ENCODE measurements around the gene PCGF3.
A peak's percentile ranks its signal among the peaks of the same experiment; 100 is the strongest.
"Not testable (repeated sequence)": the region's sequence is repeated elsewhere in the genome, so short reads cannot be mapped to it uniquely, and the experiment has no call there.

Gene PCGF3

DNA sequence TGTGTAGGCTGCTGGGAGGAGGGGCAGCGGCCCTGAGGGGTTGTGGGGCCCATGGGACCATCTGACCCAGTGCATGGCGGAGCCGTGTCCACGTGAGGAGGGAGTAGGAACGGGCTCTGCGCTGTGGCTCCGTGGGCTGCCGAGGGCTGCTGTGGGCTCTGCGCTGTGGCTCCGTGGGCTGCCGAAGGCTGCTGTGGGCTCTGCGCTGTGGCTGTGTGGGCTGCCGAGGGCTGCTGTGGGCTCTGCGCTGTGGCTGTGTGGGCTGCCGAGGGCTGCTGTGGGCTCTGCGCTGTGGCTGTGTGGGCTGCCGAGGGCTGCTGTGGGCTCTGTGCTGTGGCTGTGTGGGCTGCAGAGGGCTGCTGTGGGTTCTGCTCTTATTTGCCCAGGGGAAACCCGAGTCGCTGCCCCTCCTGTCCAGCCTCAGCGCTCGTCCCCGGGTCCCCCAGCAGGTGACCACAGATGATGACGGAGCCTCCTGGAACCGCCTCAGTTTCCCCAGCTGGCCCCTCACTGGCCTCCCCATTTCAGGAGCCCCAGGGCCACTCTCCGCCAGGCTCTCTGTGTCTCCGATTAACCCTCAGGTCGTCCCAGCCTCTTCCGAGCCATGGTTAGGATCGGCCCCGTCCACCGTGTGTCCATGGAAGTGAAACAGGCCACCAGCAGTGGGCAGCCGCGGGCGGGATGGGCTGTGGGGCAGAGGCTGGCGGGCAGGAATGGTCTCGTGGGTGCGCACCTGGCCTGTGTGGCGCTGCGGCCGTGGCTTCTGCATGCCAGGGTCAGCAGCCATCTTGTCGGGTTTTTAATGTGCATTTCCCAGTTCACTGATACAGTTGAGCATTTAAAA, 20.0 kb downstream of the PCGF3 start:
- no peak for DNase-seq (ENCODE audit: low read depth)

DNA sequence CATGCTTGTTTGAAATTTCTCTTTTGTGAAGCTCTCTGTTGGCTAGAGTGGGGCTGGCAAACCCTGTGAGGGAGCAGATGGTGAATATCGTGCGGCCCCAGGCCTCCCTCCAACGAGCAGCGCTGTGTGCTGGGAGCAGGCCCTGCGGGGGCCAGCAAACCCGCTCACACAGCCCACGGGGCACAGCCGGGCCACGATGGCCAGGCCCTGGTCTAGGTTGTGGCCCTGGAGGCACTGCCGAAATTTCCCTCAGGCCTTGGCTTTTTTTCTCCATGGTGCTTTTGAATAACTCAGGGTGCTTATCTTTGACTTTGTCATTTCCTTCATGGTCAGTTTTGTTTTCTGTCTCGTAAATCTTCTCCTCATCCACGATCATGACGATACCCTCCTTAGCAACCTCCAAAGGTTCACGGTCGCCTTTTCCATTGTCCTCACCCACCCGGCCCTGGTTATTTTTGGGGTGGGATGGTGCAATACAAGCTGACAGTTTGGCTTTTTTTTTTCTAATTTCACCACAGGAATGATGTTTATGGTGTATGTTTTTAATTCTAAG, 20.7 kb downstream of the PCGF3 start:
- DNase-seq (ENCODE audit: low read depth), result peak; percentile 83

DNA sequence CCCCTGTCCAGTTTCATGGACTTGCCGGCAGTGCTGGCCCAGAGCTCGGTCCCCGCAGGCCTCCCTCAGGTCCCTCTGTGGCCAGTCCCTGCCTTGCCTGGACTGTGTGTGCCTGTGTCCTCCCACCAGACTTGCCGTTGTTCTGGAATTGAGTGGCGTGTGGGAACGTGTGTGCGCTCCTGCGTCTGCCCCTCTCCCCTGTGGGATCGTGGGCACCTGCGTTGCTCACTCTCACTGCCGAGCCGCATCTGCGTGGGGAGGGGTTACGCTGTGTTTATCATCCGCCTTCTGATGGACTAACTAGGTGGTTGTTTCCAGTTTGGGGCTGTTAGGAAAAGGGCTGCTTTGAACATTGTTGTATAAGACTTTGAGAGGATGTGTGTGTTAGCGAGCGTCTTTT, 21.2 kb downstream of the PCGF3 start:
- DNase-seq (ENCODE audit: low read depth), result no peak

DNA sequence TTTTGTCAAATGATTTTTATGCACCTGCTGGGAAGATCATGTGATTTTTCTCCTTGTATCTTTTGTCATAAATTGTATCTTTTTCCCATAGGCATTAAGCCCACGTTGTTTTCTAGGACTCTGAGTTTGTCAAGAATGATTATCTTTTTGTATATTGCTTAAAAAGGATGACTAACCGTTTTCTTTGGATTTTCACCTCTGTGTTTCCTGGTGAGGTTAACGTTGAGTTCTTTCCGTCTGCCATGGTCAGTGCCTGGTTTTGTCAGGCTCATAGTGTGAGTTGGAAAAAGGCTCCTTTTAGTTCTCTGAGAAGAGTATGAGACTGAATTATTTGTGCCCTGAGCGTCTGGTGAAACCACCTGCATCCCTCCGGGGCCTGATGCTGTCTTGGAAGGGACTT, 21.9 kb downstream of the PCGF3 start:
- DNase-seq (ENCODE audit: low read depth), result no peak

DNA sequence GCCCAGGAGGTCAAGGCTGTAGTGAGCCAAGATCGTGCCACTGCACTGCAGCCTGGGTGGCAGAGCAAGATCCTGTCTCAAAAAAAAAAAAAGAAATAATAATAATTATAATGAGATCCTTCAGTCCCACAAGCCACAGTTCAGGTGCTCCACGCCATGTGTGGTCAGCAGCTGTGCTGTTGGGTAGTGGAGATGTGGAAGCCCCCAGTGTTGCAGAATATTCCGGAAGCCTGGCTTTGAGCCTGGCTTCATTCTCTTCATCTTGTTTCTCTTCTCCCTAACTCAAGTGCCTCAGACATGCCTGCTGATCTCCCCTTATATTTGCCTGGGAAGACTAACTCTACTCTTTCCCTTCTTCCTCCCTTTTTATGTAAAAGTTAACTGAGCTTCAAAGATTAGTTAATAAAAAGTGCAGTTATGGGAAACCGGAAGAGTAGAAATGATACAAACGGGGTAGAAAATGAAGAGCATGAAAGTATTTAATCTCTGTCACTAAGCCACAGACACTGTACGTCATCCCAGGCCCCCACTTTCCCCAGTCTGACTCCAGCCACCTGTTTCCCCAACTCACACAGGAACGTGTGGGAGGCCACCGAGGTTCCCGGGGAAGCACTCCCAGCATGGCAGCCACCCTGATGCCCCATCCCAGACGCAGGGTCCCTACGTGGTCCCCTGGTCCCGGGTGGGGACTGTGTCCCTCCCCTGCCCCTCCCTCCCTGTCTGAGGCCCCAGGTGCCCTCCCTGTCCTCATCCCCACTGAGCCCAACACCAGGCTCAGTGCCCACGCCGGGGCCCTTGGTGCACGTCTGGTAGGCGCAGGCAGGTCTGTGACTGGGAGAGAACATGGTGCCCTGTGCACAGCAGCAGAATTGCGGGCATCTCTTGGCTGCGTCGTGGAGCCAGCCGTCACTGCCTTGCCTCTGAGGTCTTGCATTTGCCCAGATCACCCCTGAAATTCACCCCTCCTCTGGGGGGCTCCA, 24.0 kb downstream of the PCGF3 start:
- no peak for DNase-seq (ENCODE audit: low read depth)

DNA sequence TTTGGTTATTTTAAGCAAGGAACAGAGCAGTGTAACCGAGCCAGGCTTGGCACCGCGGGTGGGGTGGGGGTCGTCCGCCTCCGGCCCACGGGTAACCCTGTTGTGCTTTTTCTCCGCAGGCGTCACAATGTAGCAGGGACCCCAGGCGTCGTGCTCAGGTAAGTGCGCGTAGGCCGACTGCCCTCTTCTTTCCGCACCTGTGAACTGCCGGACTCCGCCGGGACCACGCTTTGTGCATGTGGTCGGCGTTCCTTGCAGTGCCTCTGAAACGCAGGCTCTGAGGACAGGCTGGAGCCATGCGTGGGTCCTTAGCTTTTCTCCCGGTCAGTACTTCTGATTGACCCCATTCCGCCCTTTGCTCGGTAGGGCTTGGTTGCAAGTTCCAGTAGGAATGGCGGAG, 24.9 kb downstream of the PCGF3 start:
- DNase-seq (ENCODE audit: low read depth), result no peak

DNA sequence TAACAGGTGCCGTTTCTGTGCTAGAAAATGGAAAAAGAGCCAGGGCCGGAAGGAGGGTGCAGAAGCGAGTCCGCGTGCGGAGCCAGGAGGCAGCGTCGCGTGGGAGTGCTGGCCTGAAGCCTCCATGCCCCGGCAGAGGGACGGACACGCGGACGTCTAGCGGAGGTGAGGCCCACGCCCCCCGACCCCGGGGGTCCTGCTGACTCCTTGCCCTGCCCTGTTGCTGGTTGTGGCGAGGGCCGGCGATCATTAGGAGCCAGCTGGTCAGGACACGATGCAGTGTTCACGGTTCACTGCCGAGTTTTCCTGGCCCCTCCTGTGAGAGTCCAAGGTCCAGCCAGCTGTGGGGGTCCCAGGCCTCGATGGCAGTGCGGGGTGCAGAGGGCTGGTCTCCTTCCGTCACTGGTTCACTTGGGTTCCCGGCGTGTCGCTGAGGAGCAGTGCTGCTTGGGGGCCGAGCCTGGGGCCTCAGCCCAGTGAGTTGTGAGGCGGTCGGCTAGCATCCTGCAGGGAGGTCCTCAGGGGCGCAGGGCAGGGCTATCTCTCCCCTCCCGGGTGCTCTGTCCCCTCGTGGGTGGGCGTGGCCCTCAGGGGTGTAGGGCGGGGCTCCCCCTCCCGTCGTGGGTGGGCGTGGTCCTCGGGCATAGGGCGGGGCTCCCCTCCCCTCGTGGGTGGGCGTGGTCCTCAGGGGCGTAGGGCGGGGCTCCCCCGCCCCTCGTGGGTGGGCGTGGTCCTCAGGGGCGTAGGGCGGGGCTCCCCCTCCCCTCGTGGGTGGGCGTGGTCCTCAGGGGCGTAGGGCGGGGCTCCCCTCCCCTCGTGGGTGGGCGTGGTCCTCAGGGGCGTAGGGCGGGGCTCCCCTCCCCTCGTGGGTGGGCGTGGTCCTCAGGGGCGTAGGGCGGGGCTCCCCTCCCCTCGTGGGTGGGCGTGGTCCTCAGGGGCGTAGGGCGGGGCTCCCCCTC, 25.6 kb downstream of the PCGF3 start:
- not testable (repeated sequence) for DNase-seq (ENCODE audit: low read depth)

DNA sequence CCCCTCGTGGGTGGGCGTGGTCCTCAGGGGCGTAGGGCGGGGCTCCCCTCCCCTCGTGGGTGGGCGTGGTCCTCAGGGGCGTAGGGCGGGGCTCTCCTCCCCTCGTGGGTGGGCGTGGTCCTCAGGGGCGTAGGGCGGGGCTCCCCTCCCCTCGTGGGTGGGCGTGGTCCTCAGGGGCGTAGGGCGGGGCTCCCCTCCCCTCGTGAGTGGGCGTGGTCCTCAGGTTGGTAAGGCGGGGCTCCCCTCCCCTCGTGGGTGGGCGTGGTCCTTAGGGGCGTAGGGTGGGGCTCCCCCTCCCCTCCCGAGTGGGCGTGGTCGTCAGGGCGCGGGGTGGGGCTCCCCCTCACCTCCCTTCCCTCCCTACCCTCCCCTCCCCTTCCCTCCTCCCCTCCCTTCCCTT, 26.3 kb downstream of the PCGF3 start:
- DNase-seq (ENCODE audit: low read depth), result not testable (repeated sequence)

DNA sequence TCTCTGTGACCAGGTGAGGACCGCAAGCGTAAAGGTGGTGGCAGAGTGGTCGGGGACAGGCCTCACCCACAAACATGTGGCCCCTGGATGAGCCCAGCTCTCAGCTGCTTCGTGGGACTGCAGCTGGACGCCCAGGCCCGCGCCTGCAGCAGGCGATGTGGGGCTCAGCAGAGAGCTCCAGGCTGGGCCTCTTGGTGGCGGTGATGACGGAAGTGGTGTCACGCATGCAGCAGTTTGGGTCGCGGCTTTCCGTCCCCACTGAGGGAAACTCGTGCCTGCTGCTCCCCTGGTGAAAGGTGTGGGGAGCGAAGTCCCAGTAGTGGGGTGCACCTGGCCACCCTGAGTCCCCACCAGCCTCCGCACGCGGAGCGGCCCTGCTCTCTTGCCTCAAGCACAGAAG, 26.9 kb downstream of the PCGF3 start:
- no peak for DNase-seq (ENCODE audit: low read depth)

DNA sequence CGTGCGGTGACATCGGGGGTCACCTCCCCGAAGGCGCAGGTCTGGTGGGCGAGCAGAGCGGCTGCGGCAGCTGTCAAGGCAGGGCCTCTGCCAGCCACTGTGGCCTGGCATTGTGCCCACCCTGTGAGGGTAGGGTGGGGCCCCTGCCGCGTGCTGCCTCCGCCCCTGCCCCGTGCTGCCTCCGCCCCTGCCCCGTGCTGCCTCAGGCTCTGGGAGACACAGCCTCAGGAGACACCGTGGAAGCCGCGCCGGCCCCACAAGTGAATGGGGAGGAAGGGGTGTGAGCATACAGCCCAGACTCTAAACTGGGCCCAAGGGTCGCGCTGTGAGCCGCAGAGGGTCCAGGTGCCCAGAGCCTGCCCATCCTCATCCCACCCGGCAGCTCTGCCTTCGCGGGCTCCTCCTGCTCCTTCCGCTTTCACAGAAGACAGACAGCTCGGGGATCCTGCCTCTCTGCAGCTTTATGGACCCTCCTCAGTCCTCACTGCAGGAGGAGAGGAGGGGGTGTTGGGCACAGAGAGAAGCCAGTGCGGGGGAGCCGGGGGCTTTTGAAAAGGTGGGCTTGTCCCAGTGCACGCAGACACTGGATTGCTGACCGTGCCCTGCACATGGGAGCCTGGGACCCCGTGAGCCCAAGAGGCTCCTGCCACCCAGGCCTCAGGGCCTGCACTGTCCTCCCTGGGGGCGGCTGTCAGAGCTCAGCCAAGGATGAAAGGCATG, 27.4 kb downstream of the PCGF3 start:
- no peak for DNase-seq (ENCODE audit: low read depth)

DNA sequence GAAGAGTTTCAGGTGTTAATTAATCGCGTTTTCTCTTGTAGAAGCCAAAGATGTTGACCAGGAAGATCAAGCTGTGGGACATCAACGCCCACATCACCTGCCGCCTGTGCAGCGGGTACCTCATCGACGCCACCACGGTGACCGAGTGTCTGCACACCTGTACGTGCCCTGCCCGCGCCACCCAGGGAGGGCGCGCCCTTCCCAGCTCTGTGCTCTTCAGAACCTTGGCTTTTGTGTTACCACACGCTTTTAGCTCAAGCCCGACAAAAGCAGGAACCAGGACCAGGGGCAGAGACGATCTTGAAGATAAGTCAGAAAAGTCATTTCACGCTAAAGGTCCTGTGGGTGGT, 28.0 kb downstream of the PCGF3 start:
- DNase-seq (ENCODE audit: low read depth), result no peak

DNA sequence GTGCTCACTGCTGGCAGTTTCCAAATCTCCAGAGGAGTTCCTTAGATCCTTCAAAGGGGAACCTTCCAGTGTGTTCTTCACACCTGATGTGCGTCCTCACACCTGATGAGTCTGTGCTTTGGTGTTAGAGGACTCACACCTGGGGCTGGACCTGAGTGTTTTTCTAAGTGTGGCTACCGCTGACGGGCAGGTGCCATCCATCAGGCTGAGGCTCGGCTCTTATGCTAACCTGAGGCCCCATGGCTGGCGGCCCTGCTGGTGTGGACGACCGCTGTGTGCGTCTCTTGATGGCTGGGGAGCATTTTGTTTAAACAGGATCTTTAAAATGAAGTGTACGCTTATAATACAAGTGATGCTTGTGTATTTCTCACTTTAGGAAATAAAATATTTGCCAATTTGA, 28.4 kb downstream of the PCGF3 start:
- no peak for DNase-seq (ENCODE audit: low read depth)

DNA sequence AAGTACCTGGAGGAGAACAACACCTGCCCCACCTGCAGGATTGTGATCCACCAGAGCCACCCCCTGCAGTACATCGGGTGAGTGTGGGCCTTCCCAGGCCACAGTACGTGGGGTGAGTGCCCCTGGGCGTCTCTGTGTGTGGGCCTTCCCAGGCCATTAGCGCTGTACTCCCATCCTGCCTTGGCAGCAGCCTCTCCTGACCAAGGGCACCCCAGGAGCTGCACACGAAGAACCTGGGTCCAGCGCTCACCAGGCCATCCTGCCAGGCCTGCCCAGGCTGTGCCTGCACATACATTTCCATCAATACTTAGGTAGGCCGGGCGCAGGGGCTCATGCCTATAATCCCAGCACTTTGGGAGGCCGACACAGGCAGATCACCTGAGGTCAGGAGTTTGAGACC, 29.3 kb downstream of the PCGF3 start:
- no peak for DNase-seq (ENCODE audit: low read depth)

DNA sequence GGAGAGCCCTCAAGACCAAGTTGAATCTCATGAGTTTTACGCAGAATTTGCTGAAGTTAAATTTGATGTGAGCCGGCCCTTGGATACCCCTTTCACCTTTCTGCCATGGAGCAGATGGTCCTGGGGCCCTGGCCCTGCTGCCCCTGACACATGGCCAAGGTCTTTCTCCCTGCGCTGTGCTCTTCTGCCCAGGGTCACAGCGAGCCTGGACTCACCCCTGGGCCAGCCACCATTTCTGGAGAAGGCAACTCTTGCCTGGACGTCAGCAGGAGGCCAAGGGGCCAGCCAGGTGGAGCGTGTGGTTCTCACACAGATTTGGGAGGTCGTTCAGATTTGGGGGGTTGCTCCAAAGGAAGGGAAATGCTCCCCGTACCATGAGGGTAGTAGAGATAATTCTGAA, 30.0 kb downstream of the PCGF3 start:
- DNase-seq (ENCODE audit: low read depth), result no peak

DNA sequence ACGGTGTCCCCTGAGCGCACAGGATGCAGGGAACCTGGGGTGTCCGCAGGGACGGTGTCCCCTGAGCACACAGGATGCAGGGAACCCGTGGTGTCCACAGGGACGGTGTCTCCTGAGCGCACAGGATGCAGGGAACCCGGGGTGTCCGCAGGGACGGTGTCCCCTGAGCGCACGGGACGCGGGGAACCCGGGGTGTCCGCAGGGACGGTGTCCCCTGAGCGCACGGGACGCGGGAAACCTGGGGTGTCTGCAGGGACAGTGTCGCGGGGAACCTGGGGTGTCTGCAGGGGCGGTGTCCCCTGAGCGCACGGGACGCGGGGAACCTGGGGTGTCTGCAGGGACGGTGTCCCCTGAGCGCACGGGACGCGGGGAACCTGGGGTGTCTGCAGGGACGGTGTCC, 30.9 kb downstream of the PCGF3 start:
- DNase-seq (ENCODE audit: low read depth), result not testable (repeated sequence)

DNA sequence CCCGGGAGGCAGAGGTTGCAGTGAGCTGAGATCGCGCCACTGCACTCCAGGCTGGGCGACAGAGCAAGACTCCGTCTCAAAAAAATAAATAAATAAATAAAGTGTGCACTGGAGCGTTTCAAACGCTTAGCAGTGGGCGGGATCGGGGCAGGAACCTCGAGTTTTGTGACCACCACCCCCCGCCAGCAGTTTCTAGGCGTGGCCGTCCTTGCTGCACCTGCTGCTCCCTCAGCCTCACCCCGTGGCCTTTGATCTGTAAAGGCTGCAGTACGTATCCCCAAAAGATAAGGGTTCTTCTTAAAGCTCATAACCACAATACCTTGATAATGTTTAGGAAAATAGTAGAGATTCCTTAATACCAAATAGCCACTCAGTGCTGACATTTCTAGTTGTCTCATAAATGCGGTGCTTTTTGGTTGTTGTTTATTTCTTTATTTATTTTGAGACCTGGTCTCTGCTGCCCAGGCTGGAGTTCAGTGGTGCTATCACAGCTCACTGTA, 33.2 kb downstream of the PCGF3 start:
- DNase-seq (ENCODE audit: low read depth), result no peak

DNA sequence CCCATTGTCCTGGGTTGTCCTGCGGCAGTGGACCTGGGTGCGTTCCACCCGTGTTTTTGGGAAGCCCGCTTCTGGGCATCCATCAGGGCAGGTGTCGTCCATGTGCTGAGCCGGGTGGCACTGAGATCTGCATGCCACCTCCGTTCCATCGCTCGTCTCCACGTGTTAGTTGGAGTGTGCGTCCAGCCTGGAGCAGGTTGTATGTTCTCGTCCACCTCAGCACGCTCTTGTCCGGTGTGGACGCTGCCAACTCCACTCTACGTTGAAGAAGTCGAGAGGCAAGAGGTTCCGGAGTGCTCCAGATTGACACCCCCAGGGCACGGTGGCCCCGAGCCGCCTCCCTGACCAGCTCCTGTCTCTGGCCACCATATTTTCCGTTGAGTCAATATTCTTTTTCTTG, 33.9 kb downstream of the PCGF3 start:
- no peak for DNase-seq (ENCODE audit: low read depth)

DNA sequence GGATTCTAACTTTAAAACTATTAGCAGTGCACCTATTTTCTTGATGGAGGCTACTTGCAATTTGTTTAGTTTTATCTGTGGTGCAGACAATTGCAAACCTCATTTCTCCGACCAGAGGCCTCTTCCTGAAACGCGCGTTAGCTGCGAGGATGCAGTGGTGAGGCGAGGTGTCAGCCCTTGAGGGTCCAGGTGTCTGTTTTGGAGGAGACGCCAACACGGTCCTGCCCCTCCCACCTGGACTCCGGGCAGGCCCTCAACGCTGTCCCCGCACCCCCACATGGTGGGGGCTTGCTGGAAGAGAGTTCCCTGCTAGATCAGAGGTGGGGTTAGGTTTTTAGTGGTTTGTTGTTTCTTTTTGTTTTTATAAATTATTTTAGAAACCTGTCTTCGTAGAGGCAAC, 34.4 kb downstream of the PCGF3 start:
- DNase-seq (ENCODE audit: low read depth), result no peak

DNA sequence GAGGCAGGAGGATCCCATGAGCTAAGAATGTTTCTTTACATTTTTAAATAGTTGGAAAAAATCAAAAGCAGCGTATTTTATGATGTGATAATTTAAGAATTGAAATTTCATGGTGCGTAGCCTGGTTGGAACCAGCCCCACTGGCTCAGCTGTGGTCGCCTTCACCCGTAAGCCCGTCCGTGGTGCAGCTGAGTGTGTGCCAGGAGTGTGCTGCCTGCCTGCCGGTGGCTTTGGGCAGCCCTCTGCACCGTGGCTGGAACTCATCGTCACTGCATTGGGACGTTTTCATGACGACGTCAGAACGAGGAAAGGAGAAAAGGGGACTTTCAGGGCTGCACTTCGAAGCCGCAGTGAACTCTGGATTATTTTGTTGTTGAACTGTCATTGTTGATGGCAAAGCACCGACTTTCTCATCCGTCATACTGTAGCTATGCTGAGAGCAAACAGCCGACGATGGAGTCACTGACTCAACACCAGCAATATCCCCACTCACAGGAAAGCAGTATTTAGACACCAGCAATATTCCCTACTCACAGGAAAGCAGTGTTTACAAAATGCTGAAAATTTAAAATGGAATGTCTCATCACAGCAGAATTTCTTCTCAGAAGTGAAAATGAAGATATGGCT, 35.1 kb downstream of the PCGF3 start:
- peak; percentile 40 for DNase-seq (ENCODE audit: low read depth)

DNA sequence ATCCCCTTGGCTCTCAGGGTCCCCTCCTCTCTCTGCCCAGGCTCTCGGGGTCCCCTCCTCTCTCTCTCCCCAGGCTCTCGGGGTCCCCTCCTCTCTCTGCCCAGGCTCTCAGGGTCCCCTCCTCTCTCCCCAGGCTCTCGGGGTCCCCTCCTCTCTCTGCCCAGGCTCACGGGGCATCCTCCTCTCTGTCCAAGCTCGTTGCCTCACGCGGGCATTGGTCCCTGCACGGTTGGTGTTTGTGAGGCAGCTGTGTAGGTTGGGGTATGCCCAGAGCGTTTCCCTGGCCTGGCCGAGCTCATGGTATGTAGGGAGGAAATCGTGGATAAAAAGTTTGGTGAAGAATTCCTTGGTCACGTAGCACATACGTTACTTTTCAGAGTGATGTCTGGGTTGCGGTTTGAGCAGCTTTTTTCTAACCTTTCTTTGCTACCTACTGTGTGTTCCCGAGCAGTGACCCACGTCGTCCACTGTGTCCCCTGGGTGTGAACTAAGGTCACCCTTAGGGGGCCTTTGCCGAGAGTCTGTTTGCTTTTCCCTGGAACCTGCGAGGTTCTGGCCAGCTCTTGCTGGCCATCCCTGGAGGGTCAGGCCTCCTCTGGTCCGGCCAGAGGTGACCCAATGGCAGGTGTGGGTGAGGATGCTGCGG, 36.6 kb downstream of the PCGF3 start:
- no peak for DNase-seq (ENCODE audit: low read depth)
